ENCODE data around the gene CILP2. TPM values are rescaled to one million over a fixed set of nuclear protein-coding genes. Genes with fewer than 3 reads are reported as not detected.

CILP2 gene
- total RNA-seq, 3 donors from 2014 or later, result 0.09 TPM; not detected in 2

DNA sequence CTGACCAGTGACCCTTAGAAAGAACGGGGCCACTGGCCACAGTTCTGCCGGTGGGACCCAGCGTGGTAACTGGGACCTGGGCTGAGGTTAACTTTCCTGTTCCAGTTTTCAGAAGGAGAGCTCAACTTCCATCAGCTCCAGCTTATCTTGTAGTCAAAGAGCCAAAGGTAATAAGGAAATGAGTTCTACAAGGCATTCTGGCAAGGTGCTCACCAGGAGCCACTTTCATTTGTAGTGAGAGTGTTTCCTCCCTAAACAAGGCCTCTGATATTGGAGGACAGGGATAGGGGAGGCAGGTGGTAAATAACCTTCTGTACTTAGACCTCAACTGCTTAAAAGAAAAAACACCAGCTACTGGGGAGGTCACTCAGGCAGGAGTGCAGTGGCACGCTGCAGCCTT lies 42.4 kb downstream of the CILP2 start:
- no peaks in the 10 kb centered on the region for H3K36me3 ChIP-seq (ENCODE audit: low read depth)
- no peaks in the 10 kb centered on the region for H3K9me3 ChIP-seq
- peak in 1 of 3 donors; percentile 45 for DNase-seq
- peak; percentile 93 for ATAC-seq
- TF ChIP-seq, protein P1, sequence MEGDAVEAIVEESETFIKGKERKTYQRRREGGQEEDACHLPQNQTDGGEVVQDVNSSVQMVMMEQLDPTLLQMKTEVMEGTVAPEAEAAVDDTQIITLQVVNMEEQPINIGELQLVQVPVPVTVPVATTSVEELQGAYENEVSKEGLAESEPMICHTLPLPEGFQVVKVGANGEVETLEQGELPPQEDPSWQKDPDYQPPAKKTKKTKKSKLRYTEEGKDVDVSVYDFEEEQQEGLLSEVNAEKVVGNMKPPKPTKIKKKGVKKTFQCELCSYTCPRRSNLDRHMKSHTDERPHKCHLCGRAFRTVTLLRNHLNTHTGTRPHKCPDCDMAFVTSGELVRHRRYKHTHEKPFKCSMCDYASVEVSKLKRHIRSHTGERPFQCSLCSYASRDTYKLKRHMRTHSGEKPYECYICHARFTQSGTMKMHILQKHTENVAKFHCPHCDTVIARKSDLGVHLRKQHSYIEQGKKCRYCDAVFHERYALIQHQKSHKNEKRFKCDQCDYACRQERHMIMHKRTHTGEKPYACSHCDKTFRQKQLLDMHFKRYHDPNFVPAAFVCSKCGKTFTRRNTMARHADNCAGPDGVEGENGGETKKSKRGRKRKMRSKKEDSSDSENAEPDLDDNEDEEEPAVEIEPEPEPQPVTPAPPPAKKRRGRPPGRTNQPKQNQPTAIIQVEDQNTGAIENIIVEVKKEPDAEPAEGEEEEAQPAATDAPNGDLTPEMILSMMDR (IDR thresholded peaks at IDR 0.05), result no peak
- intact Hi-C loops (cut with DNase I, micrococcal nuclease), result no loop called here
- peaks cover 3% of the 10 kb centered on the region for H3K4me1 ChIP-seq (ENCODE audit: low read depth)
- no peak overlapping the region for H3K4me3 ChIP-seq

DNA sequence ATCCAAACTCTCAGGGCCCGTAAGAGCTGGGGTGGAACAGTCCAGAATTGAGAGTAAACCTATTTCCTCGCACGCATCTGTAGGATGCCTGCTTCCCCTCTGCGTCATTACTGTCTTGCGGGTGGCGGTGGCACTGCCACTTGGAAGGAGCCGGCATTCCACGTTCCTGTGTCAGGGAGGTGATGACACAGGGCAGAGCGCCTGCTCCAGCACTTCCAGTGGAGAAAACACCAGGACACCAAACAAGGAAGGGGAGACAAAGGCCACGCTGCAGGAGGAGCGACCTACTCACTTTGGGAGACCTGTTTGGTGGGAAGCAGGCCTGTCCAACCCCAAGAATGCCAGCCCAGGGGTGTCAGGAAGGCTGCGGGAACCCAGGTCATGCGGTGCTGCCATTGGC lies 43.3 kb downstream of the CILP2 start:
- TF ChIP-seq, protein P1 (IDR thresholded peaks at IDR 0.05), result no peak
- no peak for ATAC-seq
- H3K4me3 ChIP-seq, result no peak overlapping the region
- intact Hi-C loops (cut with DNase I, micrococcal nuclease), result no loop called here
- no peaks in the 10 kb centered on the region for H3K36me3 ChIP-seq (ENCODE audit: low read depth)
- no peaks in the 10 kb centered on the region for H3K9me3 ChIP-seq
- no peak for DNase-seq
- H3K4me1 ChIP-seq (ENCODE audit: low read depth), result peaks cover 3% of the 10 kb centered on the region

DNA sequence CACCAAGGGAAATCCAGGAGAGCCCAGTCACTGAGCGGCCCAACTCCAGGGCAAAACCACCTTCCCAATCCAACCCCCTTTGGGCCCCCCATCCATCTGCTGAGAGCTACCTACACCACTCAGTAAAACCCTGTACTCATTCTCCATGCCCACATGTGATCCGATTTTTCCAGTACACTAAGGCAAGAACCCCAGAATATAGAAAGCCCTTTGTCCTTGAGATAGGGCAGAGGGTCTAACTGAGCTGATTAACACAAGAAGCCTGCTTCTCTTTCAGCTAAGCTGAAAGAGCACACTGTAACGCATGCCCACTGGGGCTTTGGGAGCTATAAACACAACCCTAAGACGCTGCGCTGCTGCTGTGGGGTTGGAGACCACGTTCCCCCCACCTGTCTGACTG lies 44.4 kb downstream of the CILP2 start:
- intact Hi-C loops (cut with DNase I, micrococcal nuclease), result no loop called here
- H3K4me3 ChIP-seq, result no peak overlapping the region

DNA sequence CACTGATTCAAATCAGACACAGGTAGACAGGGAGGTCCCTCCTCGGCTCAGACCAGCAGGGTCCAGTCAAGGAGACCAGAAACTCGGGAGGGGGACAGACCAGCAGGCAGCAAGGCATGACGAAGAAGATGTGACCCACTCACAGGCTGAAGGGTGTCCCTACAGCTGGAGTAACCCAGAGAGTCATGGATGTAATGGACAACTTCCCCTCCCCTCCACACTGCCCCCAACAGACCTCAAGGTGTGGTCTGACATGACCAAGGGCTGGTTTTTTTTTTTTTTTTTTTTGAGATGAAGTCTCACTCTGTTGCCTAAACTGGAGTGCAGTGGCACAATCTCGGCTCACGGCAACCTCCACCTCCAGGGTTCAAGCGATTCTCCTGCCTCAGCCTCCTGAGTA lies 46.3 kb downstream of the CILP2 start:
- DNase-seq, result no peak
- Histone ChIP-seq H3K36me3 (ENCODE audit: low read depth) (no peaks in the 10 kb centered on the region), H3K9me3 (no peaks in the 10 kb centered on the region), H3K4me3 (no peak overlapping the region), H3K4me1 (ENCODE audit: low read depth) (peaks cover 3% of the 10 kb centered on the region)
- intact Hi-C loops (cut with DNase I, micrococcal nuclease), result no loop called here
- TF ChIP-seq, protein P1 (IDR thresholded peaks at IDR 0.05), result no peak
- ATAC-seq, result no peak

More for the DNA sequence above, 44.4 kb downstream of the CILP2 start:
- DNase-seq (no peak), ATAC-seq (no peak)
- H3K36me3 ChIP-seq (ENCODE audit: low read depth), result no peaks in the 10 kb centered on the region
- peaks cover 3% of the 10 kb centered on the region for H3K4me1 ChIP-seq (ENCODE audit: low read depth)
- TF ChIP-seq, protein P1 (IDR thresholded peaks at IDR 0.05), result no peak
- no peaks in the 10 kb centered on the region for H3K9me3 ChIP-seq

DNA sequence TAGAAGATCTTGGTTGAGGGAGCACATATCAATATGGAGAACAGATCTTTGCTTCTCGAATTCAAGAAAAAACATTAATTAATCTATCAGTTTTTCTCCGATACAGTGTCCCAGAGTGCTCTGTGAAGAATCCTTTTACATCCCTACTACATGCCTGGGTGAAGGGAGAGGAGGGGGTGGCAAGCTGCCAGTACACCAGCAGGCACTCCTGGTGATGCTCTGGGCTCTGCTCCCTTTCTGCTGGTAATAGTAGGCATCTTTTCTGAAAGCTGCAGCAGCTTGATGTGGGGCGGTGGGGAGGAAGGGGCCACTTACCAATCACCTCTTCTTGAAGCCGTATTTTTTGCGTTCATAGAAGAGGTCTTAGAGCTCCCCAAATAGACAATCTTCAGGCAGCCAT lies 49.7 kb downstream of the CILP2 start:
- ATAC-seq (no peak), DNase-seq (no peak)
- TF ChIP-seq, protein P1 (IDR thresholded peaks at IDR 0.05), result no peak
- intact Hi-C loops (cut with DNase I, micrococcal nuclease), result no loop called here
- Histone ChIP-seq H3K4me1 (ENCODE audit: low read depth) (no peaks in the 10 kb centered on the region), H3K36me3 (ENCODE audit: low read depth) (no peaks in the 10 kb centered on the region), H3K4me3 (no peak overlapping the region), H3K9me3 (no peaks in the 10 kb centered on the region)

DNA sequence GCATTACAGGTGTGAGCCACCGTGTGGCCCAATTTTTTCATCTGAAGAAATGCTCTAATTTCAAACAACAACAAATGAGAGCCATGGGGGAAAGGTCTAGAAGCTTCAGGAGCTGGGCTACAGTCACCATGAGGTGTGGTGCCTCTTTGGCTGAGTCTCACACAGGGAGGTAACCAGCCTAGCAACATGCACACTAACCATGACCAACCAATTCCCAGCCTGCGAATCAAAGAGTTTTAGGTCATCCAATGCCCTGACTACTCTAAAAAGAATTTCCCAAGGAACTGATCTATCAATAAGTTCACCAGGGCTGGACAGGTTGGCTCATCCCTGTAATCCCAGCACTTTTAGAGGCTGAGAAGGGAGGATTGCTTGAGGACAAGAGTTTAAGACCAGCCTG lies 50.5 kb downstream of the CILP2 start:
- Histone ChIP-seq H3K4me3 (no peak overlapping the region), H3K36me3 (ENCODE audit: low read depth) (no peaks in the 10 kb centered on the region), H3K9me3 (no peaks in the 10 kb centered on the region), H3K4me1 (ENCODE audit: low read depth) (no peaks in the 10 kb centered on the region)
- ATAC-seq, result no peak
- intact Hi-C loops (cut with DNase I, micrococcal nuclease), result no loop called here
- TF ChIP-seq, protein P1 (IDR thresholded peaks at IDR 0.05), result no peak
- no peak for DNase-seq
